NCI-H1436 (cell line): Measurements from ENCODE around the gene RADIL.

ENCODE experiments used
- DNase-seq: peaks from one replicate; lab custom pipeline; 2025; lab: John Stamatoyannopoulos, UW

RADIL gene

DNA sequence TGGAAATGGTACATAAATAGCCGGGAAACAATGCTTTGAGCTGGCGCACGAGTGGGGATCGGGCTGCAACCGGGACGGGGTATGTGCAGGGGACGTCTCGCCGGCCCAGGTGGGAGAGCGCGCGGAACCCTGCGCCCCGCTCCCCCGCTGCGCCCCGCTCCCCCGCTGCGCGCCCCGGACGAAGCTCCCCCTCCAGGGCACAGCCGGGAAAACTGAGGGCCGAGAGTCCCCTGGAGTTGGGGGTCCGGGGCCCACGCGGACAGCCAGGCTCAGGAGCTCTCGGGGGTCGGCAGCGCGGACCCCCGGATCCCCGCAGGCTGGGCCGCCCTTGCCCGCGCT, 514 bp downstream of the RADIL start:
- no peak for DNase-seq

DNA sequence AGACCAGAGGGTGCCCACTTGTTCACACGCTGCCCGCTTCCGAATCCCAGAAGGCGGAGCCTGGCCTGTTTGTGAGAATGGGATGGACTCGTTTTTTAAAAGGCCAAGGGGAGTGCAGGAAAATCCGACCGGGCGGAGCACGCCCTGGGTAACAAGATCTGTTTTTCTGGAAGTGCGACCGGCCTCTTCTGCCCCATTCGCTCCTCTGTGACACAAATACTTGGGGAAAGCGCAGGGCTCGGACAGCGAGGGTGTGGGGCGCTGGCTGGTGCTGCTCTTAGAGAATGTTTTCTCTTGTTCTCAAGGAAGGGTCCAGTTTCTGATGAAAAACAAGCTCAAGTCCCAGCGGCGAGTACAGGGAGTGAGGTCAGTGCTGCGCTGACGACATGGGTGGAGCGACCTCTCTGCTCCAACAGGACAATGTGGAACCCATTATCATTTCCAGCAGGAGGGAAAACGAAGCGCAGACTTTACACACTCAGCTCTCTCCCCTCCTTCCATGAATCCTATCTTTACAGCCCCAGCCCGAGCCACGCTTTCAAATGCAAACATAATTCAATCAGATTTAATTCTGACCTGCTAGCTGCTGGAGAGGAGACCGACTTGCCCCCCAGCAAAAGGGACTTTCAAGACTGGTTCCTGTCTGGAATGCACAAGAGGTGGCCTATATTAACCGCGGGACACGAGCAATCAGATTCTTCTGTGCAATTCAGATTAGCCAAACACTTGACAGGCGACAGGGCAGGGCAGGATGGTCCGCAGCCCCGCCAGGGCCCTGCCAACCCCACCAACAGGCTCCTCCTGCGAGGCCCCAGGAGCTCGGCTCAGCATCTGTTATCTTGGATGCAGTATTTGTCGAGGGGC, 1.1 kb downstream of the RADIL start:
- DNase-seq, result no peak

DNA sequence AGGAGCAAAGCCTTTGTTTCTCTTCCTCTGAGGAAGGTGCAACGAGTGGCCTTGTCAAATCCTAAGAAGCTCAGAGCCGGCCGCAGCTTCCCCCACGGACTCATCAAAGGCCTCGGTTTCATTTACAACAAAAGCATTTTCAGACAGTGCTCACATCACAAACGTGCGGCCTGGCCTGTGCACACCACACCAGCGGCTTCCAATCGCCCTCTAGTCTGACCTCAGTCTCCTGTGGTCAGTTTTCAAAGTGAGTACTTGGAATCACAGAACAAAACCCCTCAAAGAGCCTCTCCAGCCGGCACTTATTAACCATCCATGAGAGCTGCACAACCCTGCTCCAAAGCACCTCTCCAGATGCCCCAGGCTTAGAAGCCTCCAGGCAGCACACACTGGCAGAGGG, 3.3 kb downstream of the RADIL start:
- DNase-seq, result no peak

DNA sequence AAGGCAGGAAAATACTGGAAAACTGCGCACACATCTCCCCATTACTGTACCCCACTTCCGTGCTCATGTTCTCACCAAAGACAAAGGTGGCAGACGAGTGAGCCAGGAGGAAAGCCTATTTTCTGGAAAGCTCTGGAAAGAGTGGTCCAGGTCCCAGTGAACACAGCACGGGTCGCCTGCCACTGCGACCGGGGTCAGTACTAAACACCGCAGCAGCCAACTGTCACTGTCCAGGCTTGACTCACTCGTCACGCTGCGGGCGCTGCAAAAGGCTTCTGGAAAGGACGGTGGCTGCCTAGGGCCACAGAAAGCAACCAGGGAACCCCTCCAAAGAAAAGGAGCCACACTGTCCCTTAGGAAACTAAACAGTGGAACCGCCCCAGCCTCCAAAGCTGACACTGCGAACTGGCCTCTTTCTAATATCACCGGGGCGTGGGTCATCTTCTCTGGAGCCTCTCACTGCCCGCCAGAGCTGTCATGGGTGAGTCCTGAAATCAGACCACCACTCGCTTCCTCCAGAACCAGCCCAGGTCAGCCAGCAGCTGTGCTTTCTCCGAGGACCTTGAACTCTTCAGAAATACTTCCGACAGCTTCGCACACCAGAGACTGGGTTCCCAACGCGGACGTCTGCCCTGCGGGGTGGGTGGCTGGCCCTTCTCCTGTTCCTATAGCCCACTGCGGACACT, 4.0 kb downstream of the RADIL start:
- DNase-seq, result no peak

DNA sequence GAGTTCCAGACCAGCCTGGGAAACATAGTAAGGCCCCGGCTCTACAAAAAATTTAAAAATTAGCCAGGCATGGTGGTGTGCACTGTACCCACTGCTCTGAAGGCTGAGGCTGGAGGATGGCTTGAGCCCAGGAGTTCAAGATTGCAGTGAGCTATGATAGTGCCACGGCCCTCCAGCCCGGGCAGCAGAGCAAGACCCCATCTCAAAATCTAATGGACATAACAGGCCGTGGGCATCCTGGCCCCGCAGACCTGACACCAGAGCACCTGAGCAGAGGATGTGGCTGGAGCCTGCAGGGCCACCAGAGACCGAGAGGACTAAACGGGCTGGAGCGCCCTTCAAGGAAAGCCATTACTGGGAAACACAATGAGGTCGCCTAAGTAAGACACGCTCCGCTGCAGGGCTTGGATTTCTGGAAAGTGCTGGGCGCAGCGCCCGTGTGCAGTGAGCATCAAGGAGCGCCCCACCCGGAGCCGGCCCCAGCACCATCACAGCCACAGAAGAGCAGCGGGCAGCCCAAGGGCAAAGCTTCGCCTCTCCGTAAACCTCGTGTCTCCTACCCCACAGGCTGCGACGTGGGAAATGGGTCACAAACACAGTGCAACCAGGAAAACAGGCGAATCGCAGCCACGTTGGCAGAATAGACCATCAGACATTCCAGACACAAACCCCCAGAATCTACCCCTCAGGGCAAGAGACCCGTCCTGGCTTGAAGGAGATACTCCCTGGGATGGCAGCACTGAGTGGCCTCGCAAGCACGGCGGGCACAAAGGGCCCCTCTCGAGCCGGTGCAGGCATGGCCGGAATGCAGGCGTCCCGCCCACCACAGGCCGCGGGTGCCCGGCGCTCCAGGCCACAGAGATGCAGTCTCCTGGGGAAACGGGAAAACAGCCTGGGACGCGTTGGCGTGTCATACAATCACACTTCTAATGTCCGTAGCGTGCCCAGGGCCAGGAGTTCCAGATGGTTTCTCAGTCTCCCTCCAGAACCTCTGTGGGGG, 4.9 kb downstream of the RADIL start:
- no peak for DNase-seq

DNA sequence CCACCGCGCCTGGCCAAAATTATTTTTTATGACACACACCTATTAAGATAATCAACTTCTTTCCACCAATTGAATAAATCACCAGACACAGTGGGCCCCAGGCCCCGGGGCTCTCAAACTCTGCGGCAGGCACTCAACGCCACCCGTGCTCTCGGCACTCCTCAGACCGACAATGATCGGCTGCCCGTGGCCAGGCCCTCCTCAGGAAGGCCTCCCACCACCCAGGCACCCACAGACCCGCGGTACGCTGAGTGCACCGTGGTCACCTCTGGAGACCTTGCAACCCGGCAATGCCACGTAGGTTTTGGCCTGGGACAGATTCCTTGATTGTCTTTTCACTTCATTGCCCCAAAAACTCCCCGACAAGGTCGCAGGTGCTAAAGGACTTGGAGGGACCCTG, 6.9 kb downstream of the RADIL start:
- DNase-seq, result no peak

DNA sequence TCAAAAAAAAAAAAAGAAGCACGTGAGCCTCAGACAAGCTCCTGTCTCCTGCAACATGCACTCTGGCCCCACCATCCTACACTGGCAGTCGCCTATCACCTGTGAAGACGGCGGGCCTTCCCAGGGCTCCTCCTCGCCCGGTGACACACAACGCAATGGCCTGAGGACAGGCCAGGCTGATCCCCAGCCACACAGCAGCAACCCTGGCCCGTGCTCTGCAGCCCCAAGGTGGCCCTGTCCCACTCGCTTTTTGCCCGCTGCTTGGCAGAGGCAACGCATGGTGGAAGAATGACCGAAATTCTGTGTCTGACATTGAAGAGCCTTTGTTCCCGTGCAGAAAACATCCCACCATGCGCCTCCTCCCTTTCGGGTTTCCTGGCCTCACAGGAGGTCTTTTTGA, 8.1 kb downstream of the RADIL start:
- no peak for DNase-seq

DNA sequence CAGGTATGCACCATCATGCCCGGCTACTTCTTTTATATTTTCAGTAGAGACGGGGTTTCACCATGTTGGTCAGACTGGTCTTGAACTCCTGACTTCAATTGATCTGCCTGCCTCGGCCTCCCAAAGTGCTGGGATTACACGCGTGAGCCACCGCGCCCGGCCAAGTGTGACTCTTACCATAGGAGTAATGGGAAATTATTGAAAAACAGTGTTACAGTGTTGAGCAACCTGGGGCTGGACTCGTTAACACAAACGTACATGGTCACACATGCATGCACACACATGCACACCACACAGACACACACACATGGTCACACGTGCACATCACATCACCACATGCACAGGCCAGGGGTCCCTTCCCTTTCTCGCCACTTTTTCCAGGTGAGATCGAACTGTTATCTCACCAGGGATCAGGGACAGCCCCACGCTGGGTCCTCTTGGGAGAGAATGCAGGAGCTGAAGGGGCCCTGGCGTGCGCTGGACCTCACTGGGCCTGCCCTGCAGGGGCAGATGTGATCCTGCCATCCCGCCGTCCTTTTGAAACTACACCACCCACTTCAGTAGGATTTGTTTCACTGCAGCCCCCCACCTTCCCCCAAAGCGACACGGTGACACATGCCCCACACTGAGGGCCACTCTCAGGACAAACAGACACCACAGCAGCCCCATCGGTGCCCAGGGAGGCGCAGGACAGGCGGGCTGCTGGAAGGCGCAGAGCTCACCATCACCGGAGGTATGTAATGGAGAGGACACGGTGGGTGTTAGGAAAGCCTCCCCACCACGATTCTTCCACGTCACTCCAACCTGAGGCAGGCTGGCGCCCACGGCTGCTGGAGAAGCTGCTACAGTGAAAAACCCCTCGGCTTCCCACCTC, 10.2 kb downstream of the RADIL start:
- DNase-seq, result no peak

DNA sequence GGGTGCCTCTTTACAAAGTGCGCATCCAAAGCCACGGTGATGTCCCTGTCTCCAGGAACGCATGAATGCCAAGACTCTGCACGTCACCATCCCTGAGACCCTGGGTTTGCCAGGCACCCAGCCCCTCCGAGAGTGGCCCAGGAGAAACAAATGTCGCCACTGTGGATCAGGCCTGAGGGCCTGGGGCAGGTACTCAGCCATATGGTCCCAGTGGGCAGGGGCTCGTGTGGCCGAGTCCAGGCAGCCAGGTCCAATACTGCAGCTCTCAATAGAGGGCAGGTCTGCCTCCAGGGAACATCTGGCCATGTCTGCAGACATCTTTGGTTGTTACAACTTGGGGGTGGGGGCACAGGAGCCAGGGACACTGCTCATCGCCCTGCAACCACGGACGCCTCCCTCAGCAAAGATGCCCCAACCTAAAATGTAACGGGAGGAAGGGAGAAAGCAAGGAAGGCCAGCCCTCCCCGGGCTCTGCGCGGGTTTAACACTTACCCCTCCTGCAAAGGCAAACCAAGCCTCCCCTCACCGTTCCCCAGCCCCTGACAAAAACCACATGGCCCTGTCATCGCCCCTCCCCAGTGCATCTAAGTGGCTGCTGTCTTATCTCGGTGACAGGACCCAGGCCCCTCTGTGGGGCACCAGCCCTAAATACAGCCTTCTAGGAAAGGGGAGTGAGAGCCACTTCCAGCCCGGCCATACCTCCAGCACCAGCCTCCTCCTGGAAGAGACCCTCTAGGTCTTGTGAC, 11.4 kb downstream of the RADIL start:
- no peak for DNase-seq

DNA sequence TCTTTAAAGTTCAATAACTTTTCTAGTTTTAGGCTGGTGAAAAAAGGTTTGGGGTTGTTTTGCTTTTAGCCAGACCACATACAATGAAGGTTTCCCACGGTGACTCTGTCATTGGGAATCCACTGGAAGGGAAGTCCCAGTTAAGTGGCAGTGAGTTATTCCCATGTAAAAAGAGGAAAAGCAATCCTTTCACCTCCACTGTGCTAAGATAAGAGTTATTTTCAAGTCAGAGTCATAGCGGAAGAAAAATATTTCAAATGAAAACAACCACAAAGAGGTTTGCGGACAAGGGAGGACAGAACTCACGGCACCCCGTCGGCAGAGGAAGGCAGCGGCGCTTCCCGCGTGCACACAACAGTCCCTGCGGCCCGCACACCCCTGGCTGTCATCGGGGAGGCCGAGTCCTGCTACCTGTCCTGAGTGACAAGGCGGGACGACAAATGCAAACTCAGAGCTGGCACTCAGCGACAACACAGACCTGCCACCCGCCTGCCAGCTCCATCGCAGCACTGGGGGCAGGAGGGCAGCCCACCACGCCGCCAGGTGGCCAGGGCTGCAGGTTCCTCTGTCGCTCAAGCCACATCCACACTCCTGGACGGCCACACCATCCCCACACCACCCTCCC, 12.3 kb downstream of the RADIL start:
- no peak for DNase-seq

DNA sequence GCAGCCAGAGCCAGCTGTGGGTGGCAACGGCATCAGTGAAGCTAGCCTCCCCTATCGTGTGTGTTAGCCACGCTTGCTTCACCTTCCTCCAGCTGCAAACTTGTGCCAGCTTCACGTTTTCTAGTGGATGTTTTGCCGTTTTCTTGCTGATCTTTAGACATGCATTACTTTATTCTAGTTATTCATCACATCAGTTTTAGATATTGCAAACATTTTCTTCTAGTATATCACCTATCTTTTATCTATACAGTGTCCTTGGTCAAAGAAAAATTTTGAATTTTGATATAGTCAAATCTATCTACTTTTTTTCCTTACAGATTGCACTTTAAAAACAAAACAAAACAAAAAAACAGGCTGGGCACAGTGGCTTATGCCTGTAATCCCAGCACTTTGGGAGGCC, 15.0 kb downstream of the RADIL start:
- no peak for DNase-seq

DNA sequence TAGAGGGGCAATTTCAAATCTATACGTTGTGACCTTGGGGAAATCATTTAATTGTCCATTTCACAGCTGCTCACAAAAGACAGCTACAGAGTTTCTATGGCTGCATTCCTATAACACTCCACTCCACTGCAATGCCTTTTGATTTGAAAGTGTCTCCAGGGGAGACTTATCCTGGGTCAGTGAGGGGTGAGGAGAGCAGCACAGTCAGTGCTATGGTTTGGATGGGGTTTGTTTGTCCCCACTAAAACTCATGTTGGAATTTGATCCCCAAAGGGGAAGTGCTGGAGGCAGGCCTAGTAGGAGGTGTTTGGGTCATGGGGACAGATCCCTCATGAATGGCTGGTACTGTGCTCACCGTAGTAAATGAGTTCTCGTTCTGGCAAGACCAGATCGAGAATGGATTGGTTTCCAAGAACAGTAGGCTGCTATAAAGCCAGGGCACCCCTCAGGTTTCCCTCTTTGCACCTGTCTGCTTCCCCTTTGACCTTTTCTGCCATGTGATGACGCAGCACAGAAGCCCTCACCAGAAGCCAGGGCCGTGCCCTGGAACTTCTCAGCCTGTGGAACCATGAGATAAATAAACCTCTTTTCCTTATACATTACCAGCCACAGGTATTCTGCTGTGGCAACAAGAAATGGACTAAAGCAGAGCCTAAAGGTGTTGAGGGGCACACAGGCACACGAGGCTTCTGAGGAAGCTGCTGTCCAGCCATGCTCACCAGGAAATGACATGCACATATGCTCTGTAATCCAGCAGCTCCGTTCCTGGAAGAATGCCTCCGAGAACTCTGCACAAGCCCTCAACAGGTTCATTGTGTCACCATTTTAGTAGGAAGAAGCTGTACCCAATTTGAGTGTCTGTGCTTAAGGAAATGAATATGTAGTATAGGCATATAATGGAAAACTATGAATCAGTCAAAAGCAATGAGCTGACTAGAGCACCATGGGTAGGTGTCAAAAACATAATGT, 16.7 kb downstream of the RADIL start:
- DNase-seq, result no peak

DNA sequence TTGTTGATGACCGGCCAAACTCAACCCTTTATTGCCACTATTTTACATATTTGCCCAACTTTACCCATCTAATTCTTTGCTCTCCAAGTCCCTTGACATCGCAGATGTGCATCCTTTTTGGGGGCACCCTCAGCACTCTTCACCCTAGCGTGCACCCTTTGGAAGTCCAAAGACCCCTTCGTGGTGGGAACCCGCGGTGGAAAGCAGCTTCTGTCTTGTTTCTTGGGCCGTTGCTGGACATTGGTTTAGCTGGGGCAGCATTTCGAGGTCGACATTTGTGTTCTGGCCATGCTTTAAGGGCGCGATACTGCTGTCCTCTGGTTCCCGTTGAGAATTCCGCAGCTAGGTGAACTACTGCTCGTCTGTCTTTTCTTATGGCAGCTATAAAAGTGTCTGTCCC, 21.4 kb downstream of the RADIL start:
- no peak for DNase-seq

DNA sequence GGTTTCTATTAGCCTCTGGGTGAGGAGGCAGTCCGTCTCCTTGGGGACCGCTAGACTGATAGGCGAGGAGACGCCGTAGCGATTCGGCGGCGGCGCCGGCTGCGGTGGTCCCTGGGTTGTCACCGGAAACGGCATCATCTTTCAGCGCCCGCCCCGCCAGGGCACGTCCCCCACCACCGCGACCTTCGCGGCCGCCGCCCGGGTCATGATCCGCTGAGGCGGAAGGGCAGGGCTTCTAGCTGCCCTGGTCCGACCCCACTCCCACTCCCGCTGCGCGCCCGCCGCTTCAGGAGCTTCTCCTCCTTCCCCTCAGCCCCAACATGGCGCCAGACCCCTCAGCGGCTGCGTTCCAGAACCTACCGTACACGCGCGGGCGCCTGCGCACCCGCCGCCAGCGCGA, 21.8 kb downstream of the RADIL start, which contains the start of gene PAPOLB:
Gene PAPOLB (minus strand): TSS at position 358 of the 400 bp plus-strand sequence. CDS start 220 bp downstream, at position 138.
- DNase-seq, result no peak

DNA sequence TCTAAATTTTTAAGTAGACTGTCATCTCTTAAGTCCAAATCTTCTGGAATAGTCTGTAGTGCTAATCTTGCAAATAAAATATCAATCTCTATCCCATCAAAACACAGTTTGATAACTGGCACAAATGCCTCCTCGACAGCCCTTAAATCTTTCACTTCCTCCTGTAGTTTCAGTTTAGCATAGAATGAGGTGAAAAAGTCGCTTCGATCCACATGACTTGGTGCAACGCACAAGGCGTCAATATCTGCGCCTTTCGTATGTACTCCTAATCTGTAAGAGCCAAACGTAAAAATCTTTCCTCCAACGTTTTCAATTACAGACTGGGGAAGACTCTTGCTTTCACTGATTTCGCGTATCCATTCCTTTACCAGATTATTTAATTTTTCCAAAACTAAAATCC, 22.3 kb downstream of the RADIL start:
- DNase-seq, result no peak

DNA sequence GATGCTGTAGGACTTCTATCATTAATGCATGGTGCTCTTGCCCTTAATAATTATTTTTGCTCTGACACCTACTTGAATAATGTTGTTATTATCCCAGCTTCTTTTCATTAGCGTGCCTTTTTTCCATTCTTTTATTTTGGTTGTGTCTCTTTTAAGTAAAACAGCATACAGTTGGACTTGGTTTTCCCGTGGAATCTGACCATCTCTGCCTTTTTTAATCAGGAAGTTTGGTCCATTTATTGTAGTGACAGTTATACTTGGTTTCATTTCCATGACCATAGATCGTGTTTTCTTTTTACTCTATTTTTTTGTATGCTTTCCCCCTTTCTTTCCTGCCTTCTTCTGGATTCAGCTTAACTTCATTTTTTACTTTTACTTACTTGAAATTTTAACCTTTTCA, 26.3 kb downstream of the RADIL start:
- no peak for DNase-seq

DNA sequence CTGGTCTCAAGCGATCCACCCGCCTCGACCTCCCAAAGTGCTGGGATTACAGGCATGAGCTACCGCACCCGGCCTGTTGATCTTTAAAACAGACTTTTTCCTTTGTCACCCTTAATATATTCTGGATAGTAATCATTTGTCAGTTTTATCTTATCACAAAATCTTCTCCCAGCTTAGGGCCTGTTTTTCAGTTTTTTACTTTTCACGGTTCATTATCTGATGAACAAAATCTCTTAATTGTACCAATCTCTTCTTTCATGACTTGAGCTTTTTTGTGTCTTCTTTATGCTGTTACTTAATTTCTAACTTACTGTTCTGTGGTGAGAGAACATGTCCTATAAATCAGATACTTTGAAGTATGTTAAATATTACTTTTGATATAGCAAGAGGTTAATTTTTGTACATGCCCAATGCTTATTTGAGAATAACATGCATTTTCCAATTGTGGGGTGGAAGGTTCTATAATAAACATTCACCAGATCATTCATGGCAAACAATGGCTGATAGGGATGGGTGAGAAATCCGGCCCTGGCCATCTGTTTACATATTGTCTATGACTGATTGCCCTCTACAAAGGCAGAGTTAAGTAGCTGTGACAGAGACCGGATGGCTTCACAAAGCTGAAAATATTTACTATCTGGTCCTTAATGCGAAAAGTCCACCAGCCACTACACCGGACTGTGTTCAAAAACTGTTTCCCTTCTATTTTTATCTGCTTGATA, 27.0 kb downstream of the RADIL start:
- DNase-seq, result no peak

DNA sequence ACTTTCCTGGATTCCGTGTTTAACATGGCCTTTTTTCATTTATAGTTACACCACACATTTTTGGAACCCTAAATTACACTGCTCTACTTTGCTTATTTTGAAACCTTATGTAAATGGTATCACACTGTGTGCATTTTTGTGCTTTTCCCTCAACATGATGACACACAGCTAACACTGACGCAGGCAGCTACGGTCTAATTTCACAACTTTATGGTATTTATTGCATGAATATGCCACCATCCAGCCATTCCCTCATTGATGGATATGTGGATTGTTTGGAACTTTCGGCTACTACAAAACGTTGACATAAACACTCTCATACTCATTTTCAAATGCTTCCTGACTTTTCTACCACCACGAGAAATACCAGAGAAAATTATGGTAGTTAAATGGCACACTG, 28.6 kb downstream of the RADIL start:
- DNase-seq, result no peak
